GM23248 (cell line): ENCODE data around the gene FAM43A.

ENCODE experiments used
- EZH2 ChIP-seq: fragments of 200-600 bp; sonication (generic); IDR thresholded peaks from 2 replicates; pipeline ENCODE4 v1.6.1; 2018; ENCODE audit warnings: antibody characterized with exemption, mild to moderate bottlenecking; ENCODE audit not compliant: insufficient read depth, poor library complexity, severe bottlenecking
- EZH2phosphoT487 ChIP-seq: fragments of 200-600 bp; sonication (generic); IDR thresholded peaks from 2 replicates; pipeline ENCODE4 v1.6.1; 2018; ENCODE audit warnings: antibody characterized with exemption, moderate library complexity, mild to moderate bottlenecking, low read depth; ENCODE audit not compliant: insufficient read depth

- TF ChIP-seq EZH2 (no peak), EZH2phosphoT487 (no peak)
Observed at GRCh38 chr3:194727435-194728128, 41.9 kb downstream of the FAM43A start.
